RCC 7860 (cell line): ENCODE measurements around the gene SFRP2.

ENCODE experiments used
- DNase-seq: peaks from one replicate; pipeline ENCODE4 v3.0.0-alpha.2; 2015; ENCODE audit warnings: low spot score
- FAIRE-seq: peaks from 2 replicates; lab custom pipeline; 2012; peaks lifted over from hg19 to GRCh38; lab: Jason Lieb, UNC

Gene SFRP2

GRCh38 chr4:153798901-153799693, 10.2 kb upstream of the SFRP2 start:
- DNase-seq (no peak), FAIRE-seq (no peak)

GRCh38 chr4:153798420-153798819, 9.5 kb upstream of the SFRP2 start:
- DNase-seq (no peak), FAIRE-seq (no peak)

GRCh38 chr4:153794006-153794405, 5.1 kb upstream of the SFRP2 start:
- FAIRE-seq (no peak), DNase-seq (no peak)

- FAIRE-seq (no peak), DNase-seq (no peak)
These were observed 3.9 kb upstream of the SFRP2 start for GRCh38 chr4:153792618-153793247.

- FAIRE-seq (no peak), DNase-seq (no peak)
These were observed 3.1 kb upstream of the SFRP2 start for GRCh38 chr4:153791746-153792617.

- FAIRE-seq (no peak), DNase-seq (no peak)
These were observed 2.2 kb upstream of the SFRP2 start for GRCh38 chr4:153790962-153791551.

GRCh38 chr4:153790500-153790865, 1.6 kb upstream of the SFRP2 start:
- no peak for FAIRE-seq
- DNase-seq = no peak

GRCh38 chr4:153789741-153790499, 1.0 kb upstream of the SFRP2 start:
- FAIRE-seq (no peak), DNase-seq (no peak)

GRCh38 chr4:153788051-153788412, 851 bp downstream of the SFRP2 start:
- no peak for FAIRE-seq
- no peak for DNase-seq

GRCh38 chr4:153787575-153787974, 1.3 kb downstream of the SFRP2 start:
- FAIRE-seq = no peak
- no peak for DNase-seq

GRCh38 chr4:153787061-153787560, 1.8 kb downstream of the SFRP2 start:
- DNase-seq = no peak
- no peak for FAIRE-seq

- FAIRE-seq (no peak), DNase-seq (peak; percentile 16)
These were observed 2.8 kb downstream of the SFRP2 start for GRCh38 chr4:153785910-153786721.

- FAIRE-seq (no peak), DNase-seq (no peak)
These were observed 4.7 kb downstream of the SFRP2 start for GRCh38 chr4:153784166-153784699.

GRCh38 chr4:153782581-153782980, 6.3 kb downstream of the SFRP2 start:
- FAIRE-seq = no peak
- no peak for DNase-seq

GRCh38 chr4:153781717-153782416, 7.0 kb downstream of the SFRP2 start:
- no peak for DNase-seq
- no peak for FAIRE-seq

- FAIRE-seq (no peak), DNase-seq (no peak)
These were observed 7.6 kb downstream of the SFRP2 start for GRCh38 chr4:153781280-153781679.

- DNase-seq = no peak
- no peak for FAIRE-seq
These were observed 8.0 kb downstream of the SFRP2 start for GRCh38 chr4:153780876-153781275.

- FAIRE-seq (no peak), DNase-seq (no peak)
These were observed 8.7 kb downstream of the SFRP2 start for GRCh38 chr4:153780221-153780620.

GRCh38 chr4:153778383-153778782, 10.5 kb downstream of the SFRP2 start:
- FAIRE-seq (no peak), DNase-seq (no peak)
